Lung (tissue), 12 donors: ENCODE measurements around the gene UQCRHL. TPM values are rescaled to one million over a fixed set of nuclear protein-coding genes. Genes with fewer than 3 reads are reported as not detected.

Source experiments
- ATAC-seq: fragments of 200-7000 bp; cut with Tn5 transposase; one replicate; pipeline ENCODE4 v1.9.1; 2020; ENCODE audit warnings: moderate number of reproducible peaks; ENCODE audit not compliant: insufficient read depth, low FRiP score
- DNase-seq, 3 donors: peaks; one replicate each; pipeline ENCODE4 v3.0.0-alpha.2; 2013 to 2017
- H3K27ac ChIP-seq, 2 donors: one replicate each; pipeline ENCODE4 v1.5.1; 2013; ENCODE audit warnings: mild to moderate bottlenecking in 2 of 2, moderate library complexity in 2 of 2, control low read depth in 1 of 2, inconsistent platforms in 1 of 2, low read depth in 1 of 2, low read length in 1 of 2
- H3K27me3 ChIP-seq, 3 donors: one replicate each; pipeline ENCODE4 v1.5.1; 2013; ENCODE audit warnings: low read length in 2 of 3; ENCODE audit not compliant: control insufficient read depth in 3 of 3, insufficient read depth in 3 of 3
- H3K36me3 ChIP-seq, 4 donors: one replicate each; pipeline ENCODE4 v1.5.1; 2013; ENCODE audit warnings: low read length in 4 of 4, mild to moderate bottlenecking in 1 of 4, moderate library complexity in 1 of 4; ENCODE audit not compliant: control insufficient read depth in 4 of 4, insufficient read depth in 4 of 4
- H3K4me1 ChIP-seq, 5 donors: one replicate each; pipeline ENCODE4 v1.5.1; 2013; ENCODE audit warnings: low read length in 5 of 5, mild to moderate bottlenecking in 2 of 5, moderate library complexity in 1 of 5; ENCODE audit not compliant: control insufficient read depth in 5 of 5, insufficient read depth in 5 of 5
- H3K4me3 ChIP-seq: one replicate; pipeline ENCODE4 v1.5.1; 2013; ENCODE audit warnings: mild to moderate bottlenecking, control low read depth, moderate library complexity
- H3K9ac ChIP-seq, 2 donors: one replicate each; pipeline ENCODE4 v1.5.1; 2013; ENCODE audit warnings: low read length in 2 of 2, control low read depth in 1 of 2; ENCODE audit not compliant: insufficient read depth in 1 of 2
- H3K9me3 ChIP-seq, 4 donors: one replicate each; pipeline ENCODE4 v1.5.1; 2013; ENCODE audit warnings: low read length in 3 of 4, mild to moderate bottlenecking in 1 of 4, moderate library complexity in 1 of 4; ENCODE audit not compliant: control insufficient read depth in 4 of 4, insufficient read depth in 3 of 4
- CTCF ChIP-seq: IDR thresholded peaks from 2 replicates; pipeline ENCODE4 v1.5.1; 2012; ENCODE audit warnings: mild to moderate bottlenecking; ENCODE audit errors: control extremely low read depth, extremely low read depth
- WGBS, 2 donors: extraction: QIAGEN DNeasy Blood & Tissue Kit; methylation state at CpG; one replicate each; pipeline ENCODE4 v1.1.7; 2013; 5-methylcytosine and 5-hydroxymethylcytosine counted together
- polyA plus RNA-seq, 2 donors: library from polyadenylated mRNA; stranded (reverse); fragments of 200-250 nt; gene quantifications; one replicate each; pipeline ENCODE4 v1.2.1, GENCODE V29; 2013
- total RNA-seq, 2 donors: library from RNA; depleted of rRNA in 1 of 2; stranded (reverse); fragments of >200 nt in 1 of 2; gene quantifications; one replicate each; pipeline ENCODE4 v1.2.1, GENCODE V29; 2014 to 2021
- donor health status: control.
- donor health status: control.
- donor health status: Bipolar disorder and iron deficiency.
- donor health status: healthy.
- donor health status: DM: yes; HTN: yes; CAD: no.

UQCRHL gene
- total and polyA plus RNA-seq, 4 donors: 1.1 to 4.6 (median 1.7) TPM

GRCh38 chr1:15758953-15759661, 48.3 kb downstream of the UQCRHL start:
- Histone ChIP-seq H3K4me3 (peak overlapping the region; percentile 63), H3K9ac (peak overlapping the region; percentile 39 to 65), H3K27ac (peak overlapping the region; percentile 80 to 84), H3K36me3 (peaks cover 0 to 3% (median under 1%) of the 10 kb centered on the region in 4 donors), H3K27me3 (no peaks in the 10 kb centered on the region), H3K4me1 (peaks cover 0 to 38% (median 12%) of the 10 kb centered on the region in 5 donors), H3K9me3 (no peaks in the 10 kb centered on the region)
- 2% methylated on average over 53 to 58 of the region's 58 CpGs for WGBS, 2 donors
- TF ChIP-seq CTCF: no peak
- ATAC-seq (no peak), DNase-seq (peak; percentile 41 to 48 (median 45))

GRCh38 chr1:15758343-15758931, 49.0 kb downstream of the UQCRHL start, which contains the start of gene FBLIM1:
Gene FBLIM1 (plus strand): TSS chr1:15758795. CDS start chr1:15764984, 6,189 bp downstream.
- Histone ChIP-seq H3K27ac (peak within 1 kb of the TSS; percentile 80 to 84), H3K4me3 (peak within 1 kb of the TSS; percentile 63), H3K9me3 (no peaks in the 10 kb centered on the region), H3K4me1 (peaks cover 0 to 38% (median 12%) of the 10 kb centered on the region in 5 donors), H3K36me3 (no peaks in the 10 kb centered on the region), H3K27me3 (no peaks in the 10 kb centered on the region), H3K9ac (peak within 1 kb of the TSS; percentile 39 to 65)
- TF ChIP-seq CTCF: no peak
- 3% methylated on average over 34 to 58 of the region's 58 CpGs for WGBS, 2 donors
- DNase-seq (peak; percentile 43 to 71 (median 67)), ATAC-seq (no peak)

- Histone ChIP-seq H3K36me3 (no peaks in the 10 kb centered on the region), H3K9ac (no peak overlapping the region), H3K4me3 (no peak overlapping the region), H3K27me3 (no peaks in the 10 kb centered on the region), H3K9me3 (no peaks in the 10 kb centered on the region), H3K4me1 (peaks cover 0 to 38% (median 11%) of the 10 kb centered on the region in 5 donors), H3K27ac (peak overlapping the region in 1 of 2 donors; percentile 20)
- no peak for ATAC-seq
- TF ChIP-seq CTCF: no peak
- WGBS, 2 donors: 19 to 29% methylated on average over 20 to 24 of the region's 24 CpGs
- DNase-seq: peak; percentile 73 to 79 (median 74)
These were observed 49.7 kb downstream of the UQCRHL start for GRCh38 chr1:15757575-15758342.

Other genes starting within 250 kb of the UQCRHL start
- under 1 TPM; 0.23 to 0.40 TPM for gene AGMAT, start 222.6 kb downstream of the UQCRHL start, total RNA-seq
- under 1 TPM; 0.08 to 0.46 TPM for gene AGMAT, start 222.6 kb downstream of the UQCRHL start, polyA plus RNA-seq
- 10 to 100 TPM; 39.5 to 94.3 TPM for gene DDI2, start 190.2 kb downstream of the UQCRHL start, total RNA-seq
- gene DDI2, start 190.2 kb downstream of the UQCRHL start, polyA plus RNA-seq: 1 to 10 TPM; 7.2 to 8.8 TPM
- gene PLEKHM2, start 123.3 kb downstream of the UQCRHL start, total RNA-seq: 10 to 100 TPM; 32.5 to 79.2 TPM
- 10 to 100 TPM; 49.3 to 76.9 TPM for gene PLEKHM2, start 123.3 kb downstream of the UQCRHL start, polyA plus RNA-seq
- gene SLC25A34, start 71.4 kb downstream of the UQCRHL start, total RNA-seq: 1 to 10 TPM; 1.6 to 4.2 TPM
- 1 to 10 TPM; 1.7 to 2.7 TPM for gene SLC25A34, start 71.4 kb downstream of the UQCRHL start, polyA plus RNA-seq
- gene TMEM82, start 65.2 kb downstream of the UQCRHL start, total RNA-seq: not detected
- gene TMEM82, start 65.2 kb downstream of the UQCRHL start, polyA plus RNA-seq: not detected
- 10 to 100 TPM; 37.4 to 55.0 TPM for gene FBLIM1, start 48.9 kb downstream of the UQCRHL start, total RNA-seq
- gene FBLIM1, start 48.9 kb downstream of the UQCRHL start, polyA plus RNA-seq: 10 to 100 TPM; 15.8 to 26.2 TPM
- gene SPEN, start 40.1 kb upstream of the UQCRHL start, total RNA-seq: 10 to 100 TPM; 50.0 to 82.3 TPM
- gene SPEN, start 40.1 kb upstream of the UQCRHL start, polyA plus RNA-seq: 10 to 100 TPM; 10.7 to 23.5 TPM
- gene ZBTB17, start 168.5 kb upstream of the UQCRHL start, total RNA-seq: 10 to 100 TPM; 28.0 to 44.3 TPM
- gene ZBTB17, start 168.5 kb upstream of the UQCRHL start, polyA plus RNA-seq: 10 to 100 TPM; 44.2 to 47.1 TPM
- gene SRARP, start 196.6 kb upstream of the UQCRHL start, total RNA-seq: not detected
- under 1 TPM in 1 of 2 donors, not detected in 1; 0.16 TPM for gene SRARP, start 196.6 kb upstream of the UQCRHL start, polyA plus RNA-seq
- 10 to 100 TPM in 1 of 2 donors, 1 to 10 TPM in 1; 2.4 to 34.2 TPM for gene HSPB7, start 210.4 kb upstream of the UQCRHL start, total RNA-seq
- 10 to 100 TPM; 11.2 to 11.5 TPM for gene HSPB7, start 210.4 kb upstream of the UQCRHL start, polyA plus RNA-seq
- 1 to 10 TPM in 1 of 2 donors, not detected in 1; 1.3 TPM for gene CLCNKA, start 214.4 kb upstream of the UQCRHL start, total RNA-seq
- under 1 TPM; 0.10 to 0.17 TPM for gene CLCNKA, start 214.4 kb upstream of the UQCRHL start, polyA plus RNA-seq
- 1 to 10 TPM in 1 of 2 donors, under 1 TPM in 1; 0.37 to 1.9 TPM for gene CLCNKB, start 236.1 kb upstream of the UQCRHL start, total RNA-seq
- under 1 TPM; 0.06 to 0.22 TPM for gene CLCNKB, start 236.1 kb upstream of the UQCRHL start, polyA plus RNA-seq